Stimulated activated CD4-positive, alpha-beta T cell treated with anti-CD3 and anti-CD28 coated beads, TNF-alpha, amount 100 ng/mL, for 24 hours (primary cell): ENCODE measurements around the gene HSPA2.

ENCODE experiments used
- DNase-seq, 3 experiments: peaks; one replicate each; pipeline ENCODE4 v3.0.0-alpha.2; 2020; ENCODE audit warnings: low read depth in 3 of 3

The HSPA2 gene

GRCh38 chr14:64540208-64541202 lies at the start of gene HSPA2:
HSPA2 (plus strand) TSS chr14:64540741; CDS start chr14:64540850, 109 bp downstream.
- DNase-seq = peak; percentile 89 to 96 (median 91)

- no peak for DNase-seq
These were observed 48.9 kb upstream of the HSPA2 start for GRCh38 chr14:64491637-64492036.

GRCh38 chr14:64493455-64493854 lies 47.1 kb upstream of the HSPA2 start:
- DNase-seq = no peak

- DNase-seq = no peak
These were observed 45.3 kb upstream of the HSPA2 start for GRCh38 chr14:64495252-64495651.

- no peak for DNase-seq
These were observed 43.8 kb upstream of the HSPA2 start for GRCh38 chr14:64496764-64497163.

GRCh38 chr14:64500088-64500487 lies 40.5 kb upstream of the HSPA2 start:
- DNase-seq = no peak

GRCh38 chr14:64501411-64502171 lies 39.0 kb upstream of the HSPA2 start:
- no peak for DNase-seq

- DNase-seq = no peak
These were observed 38.1 kb upstream of the HSPA2 start for GRCh38 chr14:64502456-64502855.

GRCh38 chr14:64502887-64503433 lies 37.6 kb upstream of the HSPA2 start:
- no peak for DNase-seq

- peak; percentile 85 to 93 (median 89) for DNase-seq
These were observed 36.9 kb upstream of the HSPA2 start, which contains the start of gene ZBTB25 for GRCh38 chr14:64503434-64504309. ZBTB25 (minus strand) TSS chr14:64503838; CDS start chr14:64490533, 13,305 bp downstream.

- DNase-seq = peak; percentile 72 to 84 (median 79)
These were observed 36.1 kb upstream of the HSPA2 start, which contains the start of gene ZBTB1 for GRCh38 chr14:64504310-64504896. ZBTB1 (plus strand) TSS chr14:64504770; CDS start chr14:64521505, 16,735 bp downstream.

GRCh38 chr14:64504897-64505794 lies 35.4 kb upstream of the HSPA2 start:
- DNase-seq = peak; percentile 66 to 83 (median 70)

- DNase-seq = no peak
These were observed 33.8 kb upstream of the HSPA2 start for GRCh38 chr14:64506721-64507120.

- DNase-seq = peak in 1 of 3 experiments; percentile 35
These were observed 33.0 kb upstream of the HSPA2 start for GRCh38 chr14:64507376-64508156.

GRCh38 chr14:64508215-64508776 lies 32.2 kb upstream of the HSPA2 start:
- DNase-seq = no peak

- DNase-seq = no peak
These were observed 31.5 kb upstream of the HSPA2 start for GRCh38 chr14:64509036-64509435.

- DNase-seq = peak; percentile 35 to 54 (median 52)
These were observed 29.5 kb upstream of the HSPA2 start for GRCh38 chr14:64510825-64511671.
